Measurements from ENCODE around the gene TAGAP. TPM values are rescaled to one million over a fixed set of nuclear protein-coding genes. Genes with fewer than 3 reads are reported as not detected.
A peak's percentile ranks its signal among the peaks of the same experiment; 100 is the strongest.

The TAGAP gene
- total and polyA plus RNA-seq, 10 of the 15 experiments (the other 5 are each of a cell fraction or from before 2014, with no cell fraction given): 5.3 to 27.4 (median 18.9) TPM

DNA sequence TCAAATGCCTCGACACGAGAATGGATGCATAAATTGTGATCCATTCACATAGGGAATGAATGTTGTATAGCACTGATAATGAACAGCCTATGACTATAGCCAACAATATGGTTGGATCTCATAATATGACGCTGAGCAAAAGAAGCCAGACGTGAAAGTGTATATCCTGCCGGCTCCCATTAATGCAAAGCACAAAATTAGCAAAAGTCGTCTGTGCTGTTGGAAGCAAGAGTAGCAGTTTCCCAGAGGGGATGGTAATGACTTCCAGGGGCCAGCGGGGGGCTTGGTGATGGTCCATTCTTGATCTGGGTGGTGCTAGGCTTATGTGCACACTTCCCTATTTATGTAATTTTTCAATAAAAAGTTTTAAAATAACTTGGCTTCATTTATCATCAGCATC, 1.0 kb upstream of the TAGAP start:
- Histone ChIP-seq H3K79me2 (ENCODE audit: control insufficient read depth, insufficient read depth, low read length) (peaks cover 2% of the 10 kb centered on the region; the same call in 1 of the 2 replicates), H3K36me3 (ENCODE audit: control insufficient read depth in 2 of 2, insufficient read depth in 2 of 2, low read length in 1 of 2) (peaks cover 4 to 5% of the 10 kb centered on the region in 2 experiments; a peak in 3 of 4 replicates), H3K4me1 (ENCODE audit: control insufficient read depth, insufficient read depth, low read length) (peaks cover 19% of the 10 kb centered on the region), H4K20me1 (ENCODE audit: control insufficient read depth, insufficient read depth) (no peaks in the 10 kb centered on the region), H3K27ac (ENCODE audit: control insufficient read depth, insufficient read depth) (no peak overlapping the region), H3K27me3 (replicated peaks in 1 of 2; ENCODE audit: control insufficient read depth in 2 of 2, insufficient read depth in 2 of 2, low read length in 1 of 2) (no peaks in the 10 kb centered on the region), H3K4me2 (ENCODE audit: control insufficient read depth, insufficient read depth) (no peak overlapping the region), H3K9ac (ENCODE audit: control insufficient read depth, insufficient read depth, low read length) (no peak overlapping the region), H2AFZ (ENCODE audit: control insufficient read depth, low read depth, low read length) (no peak overlapping the region), H3K4me3 (no peak overlapping the region), H3K9me3 (replicated peaks; ENCODE audit: control insufficient read depth, insufficient read depth, low read length) (no peaks in the 10 kb centered on the region; the same call in 1 of the 3 replicates)
- 29% methylated on average over 7 of the region's 7 CpGs for WGBS (ENCODE audit: insufficient coverage, insufficient replicate concordance, low lambda C conversion rate, missing lambda C conversion rate)
- RAD21 ChIA-PET (ENCODE audit: unreplicated experiment): interaction anchor here (1.8 to 9.6 kb wide), 4 partner anchors 11 to 89 kb away, joined by 15 to 298 read pairs (median 44); no protein-coding TSS in a partner anchor
- POLR2A ChIA-PET: interaction anchor here (1.3 to 3.3 kb wide), 2 partner anchors 11 to 176 kb away, joined by 12 to 22 read pairs; no protein-coding TSS in a partner anchor
- in situ Hi-C loops (cut with MboI) (no loop called here), intact Hi-C loops (cut with micrococcal nuclease; ENCODE audit: unreplicated experiment) (loop anchor here (10.0 kb wide), 1 partner anchor 929 kb away; no protein-coding TSS in a partner anchor)
- no peak for ATAC-seq
- CTCF ChIA-PET: interaction anchor here (0.8 to 16.7 kb wide), 7 partner anchors 11 to 89 kb away, joined by 3 to 481 read pairs (median 39); no protein-coding TSS in a partner anchor
- DNase-seq (ENCODE audit: low read depth, low spot score): no peak
- no peak for TF ChIP-seq CHD4 (IDR thresholded peaks at IDR 0.05)
- no TSS peak for BruUV-seq (replicated peaks)
- FAIRE-seq: no peak
- SMC1A ChIA-PET (ENCODE audit: uncharacterized antibody, unreplicated experiment): interaction anchor here (0.8 to 14.9 kb wide), 6 partner anchors 10 to 62 kb away, joined by 3 to 415 read pairs (median 60); no protein-coding TSS in a partner anchor

DNA sequence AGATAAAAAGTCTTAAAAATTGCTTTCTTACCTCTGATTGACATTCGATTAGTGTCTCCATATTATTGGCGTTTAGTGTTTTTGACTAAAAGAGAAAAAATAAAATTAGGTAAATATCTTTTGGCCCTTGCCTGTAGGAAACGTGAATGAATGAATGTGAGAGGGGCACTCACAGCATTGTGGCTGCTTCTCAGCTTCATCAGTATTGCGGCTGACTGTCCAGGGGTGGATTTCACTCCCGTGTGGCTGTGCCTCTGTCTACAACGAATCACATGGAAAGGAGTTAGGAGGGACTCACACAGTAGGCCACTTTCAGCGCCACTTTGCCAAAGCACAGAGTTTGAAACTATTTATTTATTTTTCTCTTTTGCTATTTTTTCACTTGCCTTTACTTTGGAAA, 844 bp downstream of the TAGAP start:
- Histone ChIP-seq H3K9ac (ENCODE audit: control insufficient read depth, insufficient read depth, low read length) (peak overlapping the region; percentile 40), H3K36me3 (ENCODE audit: control insufficient read depth in 2 of 2, insufficient read depth in 2 of 2, low read length in 1 of 2) (peaks cover 7 to 8% of the 10 kb centered on the region in 2 experiments; a peak in 3 of 4 replicates)
- no TSS peak for BruUV-seq (replicated peaks)

More for the DNA sequence above, 844 bp downstream of the TAGAP start:
- RAD21 ChIA-PET (ENCODE audit: unreplicated experiment): interaction anchor here (0.6 to 9.6 kb wide), 26 partner anchors 9 to 102 kb away, joined by 3 to 298 read pairs (median 9); partner anchors contain the start of gene RSPH3
- in situ Hi-C loops (cut with MboI) (loop anchor here (5.0 kb wide), 1 partner anchor 63 kb away; no protein-coding TSS in a partner anchor), intact Hi-C loops (cut with micrococcal nuclease; ENCODE audit: unreplicated experiment) (loop anchor here (10.0 kb wide), 1 partner anchor 931 kb away; no protein-coding TSS in a partner anchor)
- peak overlapping the region; percentile 28 for H3K4me2 ChIP-seq (ENCODE audit: control insufficient read depth, insufficient read depth)
- POLR2A ChIA-PET: interaction anchor here (0.6 to 3.3 kb wide), 18 partner anchors 10 to 91 kb away, joined by 3 to 65 read pairs (median 6); partner anchors contain the start of gene RSPH3
- H3K4me3 ChIP-seq: peak overlapping the region; percentile 60; the same call in 1 of the 2 replicates
- H3K9me3 ChIP-seq (replicated peaks; ENCODE audit: control insufficient read depth, insufficient read depth, low read length): no peaks in the 10 kb centered on the region; the same call in 1 of the 3 replicates
- no peaks in the 10 kb centered on the region for H4K20me1 ChIP-seq (ENCODE audit: control insufficient read depth, insufficient read depth)
- FAIRE-seq (no peak), ATAC-seq (peak; percentile 39), DNase-seq (ENCODE audit: low read depth, low spot score) (no peak)
- H2AFZ ChIP-seq (ENCODE audit: control insufficient read depth, low read depth, low read length): no peak overlapping the region; the same call in 1 of the 2 replicates
- CTCF ChIA-PET: interaction anchor here (0.8 to 16.7 kb wide), 18 partner anchors 9 to 338 kb away, joined by 3 to 481 read pairs (median 8); no protein-coding TSS in a partner anchor
- TF ChIP-seq ZNF24 (IDR thresholded peaks at IDR 0.05) (peak; percentile 75), CREM (IDR thresholded peaks at IDR 0.05; ENCODE audit: low read depth) (no peak)
- peaks cover 2% of the 10 kb centered on the region; the same call in 1 of the 2 replicates for H3K79me2 ChIP-seq (ENCODE audit: control insufficient read depth, insufficient read depth, low read length)
- H3K27ac ChIP-seq (ENCODE audit: control insufficient read depth, insufficient read depth): peak overlapping the region; percentile 14; the same call in 1 of the 2 replicates
- SMC1A ChIA-PET (ENCODE audit: uncharacterized antibody, unreplicated experiment): interaction anchor here (0.9 to 14.9 kb wide), 20 partner anchors 9 to 133 kb away, joined by 3 to 415 read pairs (median 10); partner anchors contain the start of gene RSPH3
- 0% methylated on average over 7 of the region's 7 CpGs for WGBS (ENCODE audit: insufficient coverage, insufficient replicate concordance, low lambda C conversion rate, missing lambda C conversion rate)
- no peaks in the 10 kb centered on the region for H3K27me3 ChIP-seq (replicated peaks in 1 of 2; ENCODE audit: control insufficient read depth in 2 of 2, insufficient read depth in 2 of 2, low read length in 1 of 2)
- H3K4me1 ChIP-seq (ENCODE audit: control insufficient read depth, insufficient read depth, low read length): peaks cover 34% of the 10 kb centered on the region
